ENCODE data around the gene ATIC.

ATIC gene

DNA sequence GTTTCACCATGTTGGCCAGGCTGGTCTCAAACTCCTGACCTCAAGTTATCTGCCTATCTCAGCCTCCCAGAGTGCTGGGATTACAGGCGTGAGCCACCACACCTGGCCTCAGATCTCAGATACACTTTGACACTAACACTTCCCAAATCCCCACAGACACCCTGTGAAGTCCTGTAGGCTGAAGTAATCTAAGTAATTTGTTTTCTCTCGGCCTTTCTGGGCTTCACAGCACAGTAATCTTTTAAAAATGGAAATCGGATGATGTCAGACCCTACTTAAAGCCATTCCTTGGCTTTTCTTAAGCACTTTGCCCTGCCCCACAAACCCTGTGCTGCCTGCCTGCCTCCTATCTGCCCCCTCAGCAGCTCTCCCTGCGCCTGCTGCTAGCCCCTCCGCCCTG, 16.2 kb downstream of the ATIC start:
- POLR2A ChIA-PET: no interaction called here
- peaks cover 52 to 96% of the 10 kb centered on the region in 2 experiments for H3K36me3 ChIP-seq (ENCODE audit: control insufficient read depth in 2 of 2, insufficient read depth in 1 of 2, low read length in 2 of 2)
- H3K27ac ChIP-seq (ENCODE audit: extremely low read depth, low read depth, low read length): no peak overlapping the region
- no peak overlapping the region for H3K4me3 ChIP-seq (ENCODE audit: low read depth, low read length)
- H3K4me1 ChIP-seq (ENCODE audit: control insufficient read depth, insufficient read depth, low read length): no peaks in the 10 kb centered on the region
- CTCF ChIA-PET: no interaction called here
- no peak for TF ChIP-seq ZNF747 (tag by site-specific recombination; IDR thresholded peaks at IDR 0.05)
- TF ChIP-seq, protein P1, sequence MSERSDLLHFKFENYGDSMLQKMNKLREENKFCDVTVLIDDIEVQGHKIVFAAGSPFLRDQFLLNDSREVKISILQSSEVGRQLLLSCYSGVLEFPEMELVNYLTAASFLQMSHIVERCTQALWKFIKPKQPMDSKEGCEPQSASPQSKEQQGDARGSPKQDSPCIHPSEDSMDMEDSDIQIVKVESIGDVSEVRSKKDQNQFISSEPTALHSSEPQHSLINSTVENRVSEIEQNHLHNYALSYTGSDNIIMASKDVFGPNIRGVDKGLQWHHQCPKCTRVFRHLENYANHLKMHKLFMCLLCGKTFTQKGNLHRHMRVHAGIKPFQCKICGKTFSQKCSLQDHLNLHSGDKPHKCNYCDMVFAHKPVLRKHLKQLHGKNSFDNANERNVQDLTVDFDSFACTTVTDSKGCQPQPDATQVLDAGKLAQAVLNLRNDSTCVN (tag by site-specific recombination; optimal IDR thresholded peaks at IDR 0.05): no peak
- TF ChIP-seq, protein P2, sequence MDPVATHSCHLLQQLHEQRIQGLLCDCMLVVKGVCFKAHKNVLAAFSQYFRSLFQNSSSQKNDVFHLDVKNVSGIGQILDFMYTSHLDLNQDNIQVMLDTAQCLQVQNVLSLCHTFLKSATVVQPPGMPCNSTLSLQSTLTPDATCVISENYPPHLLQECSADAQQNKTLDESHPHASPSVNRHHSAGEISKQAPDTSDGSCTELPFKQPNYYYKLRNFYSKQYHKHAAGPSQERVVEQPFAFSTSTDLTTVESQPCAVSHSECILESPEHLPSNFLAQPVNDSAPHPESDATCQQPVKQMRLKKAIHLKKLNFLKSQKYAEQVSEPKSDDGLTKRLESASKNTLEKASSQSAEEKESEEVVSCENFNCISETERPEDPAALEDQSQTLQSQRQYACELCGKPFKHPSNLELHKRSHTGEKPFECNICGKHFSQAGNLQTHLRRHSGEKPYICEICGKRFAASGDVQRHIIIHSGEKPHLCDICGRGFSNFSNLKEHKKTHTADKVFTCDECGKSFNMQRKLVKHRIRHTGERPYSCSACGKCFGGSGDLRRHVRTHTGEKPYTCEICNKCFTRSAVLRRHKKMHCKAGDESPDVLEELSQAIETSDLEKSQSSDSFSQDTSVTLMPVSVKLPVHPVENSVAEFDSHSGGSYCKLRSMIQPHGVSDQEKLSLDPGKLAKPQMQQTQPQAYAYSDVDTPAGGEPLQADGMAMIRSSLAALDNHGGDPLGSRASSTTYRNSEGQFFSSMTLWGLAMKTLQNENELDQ (tag by site-specific recombination; IDR thresholded peaks at IDR 0.05; ENCODE audit: low read depth): no peak
- H3K9me3 ChIP-seq (ENCODE audit: control insufficient read depth, insufficient read depth, low read depth, low read length): no peaks in the 10 kb centered on the region

DNA sequence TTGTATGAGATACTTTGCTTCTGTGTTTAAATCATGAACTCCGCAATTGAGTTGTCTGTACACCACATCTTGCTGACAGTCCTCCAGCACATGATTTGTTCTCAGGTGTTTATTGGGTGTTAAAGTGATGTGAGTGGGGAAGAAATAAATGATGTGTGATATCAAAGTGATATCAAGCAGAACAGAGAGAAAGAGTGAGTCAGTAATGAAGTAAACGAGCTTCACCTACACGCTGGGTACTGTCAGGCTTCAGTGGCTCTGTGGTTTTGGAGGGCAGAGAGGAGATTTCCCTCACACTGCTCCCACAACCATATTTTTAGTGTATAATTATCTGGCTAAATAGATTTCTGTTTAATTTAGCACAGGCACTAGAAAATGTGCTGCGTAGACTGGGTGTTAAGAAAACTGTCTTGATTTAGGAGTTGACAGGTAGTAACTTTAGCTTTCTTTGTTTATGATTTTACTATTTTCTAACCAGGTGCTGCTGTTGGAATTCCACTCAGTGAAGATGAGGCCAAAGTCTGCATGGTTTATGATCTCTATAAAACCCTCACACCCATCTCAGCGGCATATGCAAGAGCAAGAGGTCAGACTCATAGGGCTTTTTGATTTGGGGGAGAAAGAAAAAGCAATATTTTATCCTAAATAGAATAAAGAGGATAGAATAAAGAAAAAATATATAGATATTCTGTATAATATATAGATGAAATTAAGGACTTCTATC, 21.2 kb downstream of the ATIC start:
- no peaks in the 10 kb centered on the region for H3K9me3 ChIP-seq (ENCODE audit: control insufficient read depth, insufficient read depth, low read depth, low read length)
- H3K4me1 ChIP-seq (ENCODE audit: control insufficient read depth, insufficient read depth, low read length): no peaks in the 10 kb centered on the region
- CTCF ChIA-PET: no interaction called here
- H3K4me3 ChIP-seq (ENCODE audit: low read depth, low read length): no peak overlapping the region
- TF ChIP-seq ZNF335 (tag by site-specific recombination; conservative IDR thresholded peaks at IDR 0.05) (no peak), EGR2 (tag by site-specific recombination; IDR thresholded peaks at IDR 0.05; ENCODE audit: low read depth) (0 out of 2 replicates have a peak, but pooled peaks have one; percentile 12)
- POLR2A ChIA-PET: no interaction called here
- peaks cover 69 to 95% of the 10 kb centered on the region in 2 experiments for H3K36me3 ChIP-seq (ENCODE audit: control insufficient read depth in 2 of 2, insufficient read depth in 1 of 2, low read length in 2 of 2)
- H3K27ac ChIP-seq (ENCODE audit: extremely low read depth, low read depth, low read length): no peak overlapping the region

DNA sequence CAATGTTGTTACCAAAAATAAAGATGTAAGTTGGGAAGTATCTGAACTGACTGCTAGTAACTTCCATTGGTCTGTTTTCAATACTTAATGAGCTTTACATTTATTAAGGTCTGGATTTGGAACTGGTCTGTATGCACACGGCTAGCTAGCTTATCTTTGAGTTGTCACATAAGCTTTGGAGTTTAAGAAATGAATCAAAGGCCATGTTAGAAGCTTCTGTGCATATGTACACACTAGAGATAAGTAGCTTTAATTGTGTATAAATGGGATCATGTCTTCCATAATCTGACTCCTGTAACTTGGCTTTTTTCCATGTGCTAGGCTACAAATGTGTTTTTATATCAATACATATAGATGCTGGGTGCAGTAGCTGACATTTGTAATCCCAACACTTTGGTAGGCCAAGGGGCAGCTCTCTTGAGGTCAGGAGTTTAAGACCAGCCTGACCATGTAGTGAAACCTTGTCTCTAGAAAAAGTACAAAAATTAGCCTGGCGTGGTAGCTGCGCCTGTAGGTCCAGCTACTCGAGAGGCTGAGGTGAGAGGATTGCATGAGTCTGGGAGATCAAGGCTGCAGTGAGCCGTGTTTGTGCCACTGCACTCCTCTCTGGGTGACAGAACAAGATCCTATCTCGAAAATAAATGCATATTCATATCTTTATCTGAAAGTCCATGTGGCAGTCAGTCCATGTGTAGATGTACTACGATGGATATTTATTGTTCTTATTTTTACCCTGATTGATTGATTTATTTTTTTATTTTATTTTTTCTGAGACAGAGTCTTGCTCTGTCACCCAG, 27.2 kb downstream of the ATIC start:
- Histone ChIP-seq H3K27ac (ENCODE audit: extremely low read depth, low read depth, low read length) (no peak overlapping the region), H3K4me1 (ENCODE audit: control insufficient read depth, insufficient read depth, low read length) (no peaks in the 10 kb centered on the region), H3K9me3 (ENCODE audit: control insufficient read depth, insufficient read depth, low read depth, low read length) (no peaks in the 10 kb centered on the region), H3K36me3 (ENCODE audit: control insufficient read depth in 2 of 2, insufficient read depth in 1 of 2, low read length in 2 of 2) (peaks cover 73 to 94% of the 10 kb centered on the region in 2 experiments), H3K4me3 (ENCODE audit: low read depth, low read length) (no peak overlapping the region)
- POLR2A ChIA-PET: no interaction called here
- TF ChIP-seq ZNF155 (tag by site-specific recombination; IDR thresholded peaks at IDR 0.05) (no peak), ZNF623 (tag by site-specific recombination; IDR thresholded peaks at IDR 0.05) (no peak), ZNF24 (tag by site-specific recombination; IDR thresholded peaks at IDR 0.05) (no peak), ZBTB21 (tag by site-specific recombination; IDR thresholded peaks at IDR 0.05) (no peak), ZNF202 (tag by site-specific recombination; IDR thresholded peaks at IDR 0.05; ENCODE audit: borderline replicate concordance) (no peak)
- TF ChIP-seq, protein P3, sequence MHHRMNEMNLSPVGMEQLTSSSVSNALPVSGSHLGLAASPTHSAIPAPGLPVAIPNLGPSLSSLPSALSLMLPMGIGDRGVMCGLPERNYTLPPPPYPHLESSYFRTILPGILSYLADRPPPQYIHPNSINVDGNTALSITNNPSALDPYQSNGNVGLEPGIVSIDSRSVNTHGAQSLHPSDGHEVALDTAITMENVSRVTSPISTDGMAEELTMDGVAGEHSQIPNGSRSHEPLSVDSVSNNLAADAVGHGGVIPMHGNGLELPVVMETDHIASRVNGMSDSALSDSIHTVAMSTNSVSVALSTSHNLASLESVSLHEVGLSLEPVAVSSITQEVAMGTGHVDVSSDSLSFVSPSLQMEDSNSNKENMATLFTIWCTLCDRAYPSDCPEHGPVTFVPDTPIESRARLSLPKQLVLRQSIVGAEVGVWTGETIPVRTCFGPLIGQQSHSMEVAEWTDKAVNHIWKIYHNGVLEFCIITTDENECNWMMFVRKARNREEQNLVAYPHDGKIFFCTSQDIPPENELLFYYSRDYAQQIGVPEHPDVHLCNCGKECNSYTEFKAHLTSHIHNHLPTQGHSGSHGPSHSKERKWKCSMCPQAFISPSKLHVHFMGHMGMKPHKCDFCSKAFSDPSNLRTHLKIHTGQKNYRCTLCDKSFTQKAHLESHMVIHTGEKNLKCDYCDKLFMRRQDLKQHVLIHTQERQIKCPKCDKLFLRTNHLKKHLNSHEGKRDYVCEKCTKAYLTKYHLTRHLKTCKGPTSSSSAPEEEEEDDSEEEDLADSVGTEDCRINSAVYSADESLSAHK (tag by site-specific recombination; IDR thresholded peaks at IDR 0.05): no peak
- TF ChIP-seq, protein P4, sequence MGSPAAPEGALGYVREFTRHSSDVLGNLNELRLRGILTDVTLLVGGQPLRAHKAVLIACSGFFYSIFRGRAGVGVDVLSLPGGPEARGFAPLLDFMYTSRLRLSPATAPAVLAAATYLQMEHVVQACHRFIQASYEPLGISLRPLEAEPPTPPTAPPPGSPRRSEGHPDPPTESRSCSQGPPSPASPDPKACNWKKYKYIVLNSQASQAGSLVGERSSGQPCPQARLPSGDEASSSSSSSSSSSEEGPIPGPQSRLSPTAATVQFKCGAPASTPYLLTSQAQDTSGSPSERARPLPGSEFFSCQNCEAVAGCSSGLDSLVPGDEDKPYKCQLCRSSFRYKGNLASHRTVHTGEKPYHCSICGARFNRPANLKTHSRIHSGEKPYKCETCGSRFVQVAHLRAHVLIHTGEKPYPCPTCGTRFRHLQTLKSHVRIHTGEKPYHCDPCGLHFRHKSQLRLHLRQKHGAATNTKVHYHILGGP (tag by site-specific recombination; IDR thresholded peaks at IDR 0.05): no peak
- TF ChIP-seq, protein P5, sequence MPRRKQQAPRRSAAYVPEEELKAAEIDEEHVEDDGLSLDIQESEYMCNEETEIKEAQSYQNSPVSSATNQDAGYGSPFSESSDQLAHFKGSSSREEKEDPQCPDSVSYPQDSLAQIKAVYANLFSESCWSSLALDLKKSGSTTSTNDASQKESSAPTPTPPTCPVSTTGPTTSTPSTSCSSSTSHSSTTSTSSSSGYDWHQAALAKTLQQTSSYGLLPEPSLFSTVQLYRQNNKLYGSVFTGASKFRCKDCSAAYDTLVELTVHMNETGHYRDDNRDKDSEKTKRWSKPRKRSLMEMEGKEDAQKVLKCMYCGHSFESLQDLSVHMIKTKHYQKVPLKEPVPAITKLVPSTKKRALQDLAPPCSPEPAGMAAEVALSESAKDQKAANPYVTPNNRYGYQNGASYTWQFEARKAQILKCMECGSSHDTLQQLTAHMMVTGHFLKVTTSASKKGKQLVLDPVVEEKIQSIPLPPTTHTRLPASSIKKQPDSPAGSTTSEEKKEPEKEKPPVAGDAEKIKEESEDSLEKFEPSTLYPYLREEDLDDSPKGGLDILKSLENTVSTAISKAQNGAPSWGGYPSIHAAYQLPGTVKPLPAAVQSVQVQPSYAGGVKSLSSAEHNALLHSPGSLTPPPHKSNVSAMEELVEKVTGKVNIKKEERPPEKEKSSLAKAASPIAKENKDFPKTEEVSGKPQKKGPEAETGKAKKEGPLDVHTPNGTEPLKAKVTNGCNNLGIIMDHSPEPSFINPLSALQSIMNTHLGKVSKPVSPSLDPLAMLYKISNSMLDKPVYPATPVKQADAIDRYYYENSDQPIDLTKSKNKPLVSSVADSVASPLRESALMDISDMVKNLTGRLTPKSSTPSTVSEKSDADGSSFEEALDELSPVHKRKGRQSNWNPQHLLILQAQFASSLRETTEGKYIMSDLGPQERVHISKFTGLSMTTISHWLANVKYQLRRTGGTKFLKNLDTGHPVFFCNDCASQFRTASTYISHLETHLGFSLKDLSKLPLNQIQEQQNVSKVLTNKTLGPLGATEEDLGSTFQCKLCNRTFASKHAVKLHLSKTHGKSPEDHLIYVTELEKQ (tag by site-specific recombination; IDR thresholded peaks at IDR 0.05; ENCODE audit: borderline replicate concordance): no peak
- CTCF ChIA-PET: no interaction called here
